Tibial nerve (tissue), 4 donors: ENCODE results near the gene TRIML2. TPM values are rescaled to one million over a fixed set of nuclear protein-coding genes. Genes with fewer than 3 reads are reported as not detected.

Experiments
- DNase-seq, 2 donors: peaks; one replicate each; pipeline ENCODE4 v3.0.0-alpha.2; 2019; ENCODE audit warnings: low spot score in 2 of 2
- H3K27ac ChIP-seq, 4 donors: fragments of 200-600 bp; sonication (generic) in 3 of 4; one replicate each; pipeline ENCODE4 v1.5.1; 2017 to 2019; ENCODE audit warnings: mild to moderate bottlenecking in 1 of 4
- H3K27me3 ChIP-seq, 2 donors: fragments of 200-600 bp; sonication (generic) in 1 of 2; one replicate each; pipeline versions ENCODE4 v1.5.1 to v1.6.0; 2017 to 2019
- H3K36me3 ChIP-seq, 3 donors: fragments of 200-600 bp; sonication (generic); one replicate each; pipeline ENCODE4 v1.5.1; 2018 to 2019
- H3K4me1 ChIP-seq, 4 donors: fragments of 200-600 bp; sonication (generic) in 3 of 4; one replicate each; pipeline ENCODE4 v1.5.1; 2017 to 2019
- H3K4me3 ChIP-seq, 4 donors: fragments of 200-600 bp; sonication (generic) in 3 of 4; one replicate each; pipeline ENCODE4 v1.5.1; 2017 to 2019; ENCODE audit warnings: mild to moderate bottlenecking in 1 of 4, moderate library complexity in 1 of 4
- H3K9me3 ChIP-seq, 4 donors: fragments of 200-600 bp; sonication (generic) in 3 of 4; one replicate each; pipeline ENCODE4 v1.5.1; 2017 to 2019
- CTCF ChIP-seq, 5 experiments: fragments of 200-600 bp in 3 of 5; fragments of 450-650 bp in 2 of 5; sonication (generic) in 3 of 5; IDR thresholded peaks; one replicate each; pipeline ENCODE4 v1.5.1; 2016 to 2019; ENCODE audit warnings: antibody characterized with exemption in 5 of 5, mild to moderate bottlenecking in 3 of 5, moderate library complexity in 2 of 5
- EP300 ChIP-seq, 2 donors: sonication (generic); formaldehyde crosslinking; IDR thresholded peaks; one replicate each; pipeline ENCODE4 v1.6.1; 2017; ENCODE audit warnings: antibody characterized with exemption in 2 of 2, mild to moderate bottlenecking in 1 of 2
- POLR2A ChIP-seq, 2 donors: fragments of 450-650 bp; IDR thresholded peaks; one replicate each; pipeline ENCODE4 v1.6.1; 2017; ENCODE audit warnings: antibody characterized with exemption in 2 of 2, mild to moderate bottlenecking in 2 of 2, moderate library complexity in 2 of 2
- WGBS, 2 donors: methylation state at CpG; one replicate each; pipeline ENCODE4 v1.1.5; 2018; 5-methylcytosine and 5-hydroxymethylcytosine counted together
- small RNA-seq: library from RNA; depleted of rRNA; stranded (forward); fragments of <200 nt; gene quantifications from one replicate; pipeline ENCODE3, GENCODE V24; 2016
- total RNA-seq, 4 donors: library from RNA; depleted of rRNA; stranded (reverse); fragments of >200 nt; gene quantifications; one replicate each; pipeline ENCODE4 v1.1.0, GENCODE V29; 2016

Gene TRIML2
- total RNA-seq, 4 donors from 2014 or later, result not detected

GRCh38 chr4:188043154-188043553, 66.2 kb downstream of the TRIML2 start:
- H3K9me3 ChIP-seq, result no peaks in the 10 kb centered on the region
- WGBS, 2 donors, result 92% methylated on average over 5 of the region's 5 CpGs
- no peaks in the 10 kb centered on the region for H3K27me3 ChIP-seq
- H3K27ac ChIP-seq, result no peak overlapping the region
- DNase-seq, result no peak
- H3K4me3 ChIP-seq, result no peak overlapping the region
- H3K4me1 ChIP-seq, result no peaks in the 10 kb centered on the region
- TF ChIP-seq CTCF (IDR thresholded peaks at IDR 0.05) (no peak), EP300 (IDR thresholded peaks at IDR 0.05) (no peak), POLR2A (IDR thresholded peaks at IDR 0.05) (no peak)
- no peaks in the 10 kb centered on the region for H3K36me3 ChIP-seq

GRCh38 chr4:188042191-188042590, 67.2 kb downstream of the TRIML2 start:
- no peaks in the 10 kb centered on the region for H3K9me3 ChIP-seq
- H3K36me3 ChIP-seq, result no peaks in the 10 kb centered on the region
- no peak overlapping the region for H3K4me3 ChIP-seq
- no peak overlapping the region for H3K27ac ChIP-seq
- H3K4me1 ChIP-seq, result no peaks in the 10 kb centered on the region
- H3K27me3 ChIP-seq, result no peaks in the 10 kb centered on the region
- WGBS, 2 donors, result 61 to 70% methylated on average over 13 to 15 of the region's 15 CpGs
- TF ChIP-seq POLR2A (IDR thresholded peaks at IDR 0.05) (no peak), CTCF (IDR thresholded peaks at IDR 0.05) (no peak), EP300 (IDR thresholded peaks at IDR 0.05) (no peak)
- no peak for DNase-seq

GRCh38 chr4:188041721-188042120, 67.7 kb downstream of the TRIML2 start:
- Histone ChIP-seq H3K9me3 (no peaks in the 10 kb centered on the region), H3K27ac (no peak overlapping the region), H3K36me3 (no peaks in the 10 kb centered on the region), H3K4me1 (no peaks in the 10 kb centered on the region), H3K27me3 (no peaks in the 10 kb centered on the region), H3K4me3 (no peak overlapping the region)
- TF ChIP-seq EP300 (IDR thresholded peaks at IDR 0.05) (no peak), POLR2A (IDR thresholded peaks at IDR 0.05) (no peak), CTCF (IDR thresholded peaks at IDR 0.05) (no peak)
- DNase-seq, result no peak
- 89 to 93% methylated on average over 21 of the region's 21 CpGs for WGBS, 2 donors

Small RNA genes within 50 kb of the gene (small RNA-seq; reads per million reads assigned to genes)
- not detected for gene RNU6-173P

Other genes starting within 250 kb of the TRIML2 start
- gene ZFP42, start 113.8 kb downstream of the TRIML2 start, total RNA-seq, result not detected
- not detected for gene TRIML1, start 29.8 kb upstream of the TRIML2 start, total RNA-seq